ENCODE data around the gene ABR.
"Not testable (repeated sequence)": the region's sequence is repeated elsewhere in the genome, so short reads cannot be mapped to it uniquely, and the experiment has no call there.

ABR gene

GRCh38 chr17:1068356-1068755 lies 111.4 kb downstream of the ABR start:
- Histone ChIP-seq H3K4me1 (ENCODE audit: insufficient read depth, low read length) (no peaks in the 10 kb centered on the region), H3K9me3 (ENCODE audit: control insufficient read depth, insufficient read depth, low read length) (no peaks in the 10 kb centered on the region), H3K36me3 (ENCODE audit: insufficient read depth, low read length) (no peaks in the 10 kb centered on the region; the same call in 1 of the 2 replicates)

DNA sequence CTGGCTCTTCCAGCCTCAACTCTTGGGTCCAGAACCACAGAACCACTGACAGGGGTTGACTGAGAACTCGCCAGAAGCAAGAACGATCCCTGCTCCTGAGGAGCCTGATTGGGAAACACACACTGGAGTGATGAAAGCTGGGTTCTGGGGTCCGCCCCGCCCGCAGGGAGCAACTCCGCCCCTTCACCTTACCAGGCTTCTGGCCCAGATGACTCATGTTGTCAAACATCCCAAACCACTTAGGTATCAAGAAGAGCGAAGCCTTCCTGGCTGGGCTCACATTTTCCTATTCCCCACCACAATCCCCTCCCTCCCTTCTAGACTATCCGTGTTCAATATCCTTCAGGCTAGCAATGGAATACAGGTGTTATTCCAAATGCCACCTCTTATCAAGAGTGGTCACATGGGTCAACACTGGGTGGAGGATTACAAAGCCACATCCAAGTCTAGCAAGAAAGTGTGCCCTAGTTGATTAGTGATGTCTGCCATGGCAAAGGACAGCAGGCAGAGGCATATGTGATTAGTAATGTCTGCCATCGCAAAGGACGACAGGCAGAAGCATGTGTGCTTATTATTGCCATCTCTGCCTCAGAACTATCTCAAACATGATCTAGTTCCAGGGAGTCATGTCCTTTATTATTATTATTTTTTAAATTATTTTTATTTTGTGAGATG lies 112.4 kb downstream of the ABR start:
- no peaks in the 10 kb centered on the region; the same call in 1 of the 2 replicates for H3K36me3 ChIP-seq (ENCODE audit: insufficient read depth, low read length)
- H3K9ac ChIP-seq (ENCODE audit: low read depth, low read length) = no peak overlapping the region
- H3K9me3 ChIP-seq (ENCODE audit: control insufficient read depth, insufficient read depth, low read length) = no peaks in the 10 kb centered on the region
- no peaks in the 10 kb centered on the region for H3K4me1 ChIP-seq (ENCODE audit: insufficient read depth, low read length)

More at GRCh38 chr17:1068356-1068755, 111.4 kb downstream of the ABR start:
- no peak overlapping the region for H3K9ac ChIP-seq (ENCODE audit: low read depth, low read length)

DNA sequence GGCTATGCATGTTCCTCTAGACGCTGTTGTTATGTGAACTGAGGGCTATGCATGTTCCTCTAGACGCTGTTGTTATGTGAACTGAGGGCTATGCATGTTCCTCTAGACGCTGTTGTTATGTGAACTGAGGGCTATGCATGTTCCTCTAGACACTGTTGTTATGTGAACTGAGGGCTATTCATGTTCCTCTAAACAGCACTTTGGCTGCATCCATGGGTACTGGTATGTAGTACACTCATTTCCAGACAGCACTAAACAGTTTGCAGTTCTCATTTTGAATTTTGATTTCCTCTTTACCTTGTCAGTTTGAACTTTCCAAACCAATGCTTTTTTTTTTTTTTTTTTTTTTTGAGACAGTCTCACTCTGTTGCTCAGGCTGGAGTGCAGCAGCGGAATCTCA lies 114.4 kb downstream of the ABR start:
- H3K9me3 ChIP-seq (ENCODE audit: control insufficient read depth, insufficient read depth, low read length); H3K9ac ChIP-seq (ENCODE audit: low read depth, low read length); H3K36me3 ChIP-seq (ENCODE audit: insufficient read depth, low read length); H3K4me1 ChIP-seq (ENCODE audit: insufficient read depth, low read length): not testable (repeated sequence)

GRCh38 chr17:1060991-1061390 lies 118.8 kb downstream of the ABR start:
- Histone ChIP-seq H3K9me3 (ENCODE audit: control insufficient read depth, insufficient read depth, low read length) (no peaks in the 10 kb centered on the region), H3K9ac (ENCODE audit: low read depth, low read length) (no peak overlapping the region), H3K4me1 (ENCODE audit: insufficient read depth, low read length) (no peaks in the 10 kb centered on the region), H3K36me3 (ENCODE audit: insufficient read depth, low read length) (peaks cover 3% of the 10 kb centered on the region; the same call in 1 of the 2 replicates)

- Histone ChIP-seq H3K4me1 (ENCODE audit: insufficient read depth, low read length) (no peaks in the 10 kb centered on the region), H3K36me3 (ENCODE audit: insufficient read depth, low read length) (peaks cover 3% of the 10 kb centered on the region; the same call in 1 of the 2 replicates), H3K9me3 (ENCODE audit: control insufficient read depth, insufficient read depth, low read length) (no peaks in the 10 kb centered on the region), H3K9ac (ENCODE audit: low read depth, low read length) (no peak overlapping the region)
Observed at GRCh38 chr17:1059131-1059795, 120.5 kb downstream of the ABR start.

DNA sequence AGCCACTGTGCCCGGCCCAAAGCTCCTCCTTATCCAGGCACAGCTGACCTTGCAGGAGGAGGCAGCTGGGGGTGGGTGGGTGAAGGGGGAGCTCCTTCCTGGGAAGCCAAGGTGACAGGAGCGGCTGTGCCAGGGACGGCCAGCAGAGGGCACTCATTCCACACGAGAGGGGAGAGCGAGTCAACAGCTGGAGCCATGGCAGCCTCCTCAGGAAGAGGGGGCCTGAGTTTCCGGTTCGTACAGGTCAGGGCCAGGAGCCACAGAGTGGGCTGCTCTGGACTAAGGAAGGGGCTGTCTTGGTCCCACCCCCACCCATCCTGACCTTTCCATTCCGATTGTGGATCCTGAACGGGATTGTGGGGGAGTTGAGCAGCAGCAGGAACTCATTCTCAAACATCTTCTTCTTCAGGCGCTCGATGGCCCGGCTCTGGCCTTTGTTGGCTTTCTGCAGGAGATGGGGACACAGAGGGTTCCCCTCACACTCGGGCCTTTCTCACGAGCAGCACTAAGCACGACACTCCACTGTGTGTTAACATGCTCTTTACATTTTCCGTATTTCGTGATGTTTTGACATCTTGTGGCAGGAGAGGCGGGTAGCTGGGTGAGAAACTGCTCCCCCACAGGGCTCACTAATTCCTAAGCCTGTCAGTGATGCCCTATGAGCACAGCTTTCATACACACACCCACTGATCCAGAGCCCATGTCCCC lies 121.2 kb downstream of the ABR start:
- Histone ChIP-seq H3K36me3 (ENCODE audit: insufficient read depth, low read length) (peaks cover 3% of the 10 kb centered on the region; the same call in 1 of the 2 replicates), H3K9ac (ENCODE audit: low read depth, low read length) (no peak overlapping the region), H3K9me3 (ENCODE audit: control insufficient read depth, insufficient read depth, low read length) (no peaks in the 10 kb centered on the region), H3K4me1 (ENCODE audit: insufficient read depth, low read length) (no peaks in the 10 kb centered on the region)

DNA sequence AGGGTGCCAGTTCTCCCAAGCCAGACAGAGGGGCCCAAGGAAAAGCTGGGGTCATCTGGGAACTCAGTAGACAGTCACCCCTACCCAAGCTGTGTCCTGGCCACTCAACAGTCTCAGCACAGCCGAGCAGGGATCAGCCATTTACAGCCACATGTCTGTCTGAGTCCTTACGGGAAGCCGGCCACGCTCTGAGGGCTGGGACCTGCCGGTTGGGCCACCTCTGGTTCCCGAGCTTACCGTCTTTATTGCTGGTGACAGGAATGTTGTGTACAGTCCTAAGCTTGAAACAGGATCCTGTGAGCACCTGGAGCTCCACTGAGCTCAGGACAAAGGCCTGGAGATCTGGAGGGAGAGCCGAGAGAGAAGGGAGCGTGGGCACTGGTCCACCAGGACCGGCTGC lies 123.0 kb downstream of the ABR start:
- Histone ChIP-seq H3K4me1 (ENCODE audit: insufficient read depth, low read length) (no peaks in the 10 kb centered on the region), H3K9ac (ENCODE audit: low read depth, low read length) (no peak overlapping the region), H3K9me3 (ENCODE audit: control insufficient read depth, insufficient read depth, low read length) (no peaks in the 10 kb centered on the region), H3K36me3 (ENCODE audit: insufficient read depth, low read length) (peaks cover 3% of the 10 kb centered on the region; the same call in 1 of the 2 replicates)

DNA sequence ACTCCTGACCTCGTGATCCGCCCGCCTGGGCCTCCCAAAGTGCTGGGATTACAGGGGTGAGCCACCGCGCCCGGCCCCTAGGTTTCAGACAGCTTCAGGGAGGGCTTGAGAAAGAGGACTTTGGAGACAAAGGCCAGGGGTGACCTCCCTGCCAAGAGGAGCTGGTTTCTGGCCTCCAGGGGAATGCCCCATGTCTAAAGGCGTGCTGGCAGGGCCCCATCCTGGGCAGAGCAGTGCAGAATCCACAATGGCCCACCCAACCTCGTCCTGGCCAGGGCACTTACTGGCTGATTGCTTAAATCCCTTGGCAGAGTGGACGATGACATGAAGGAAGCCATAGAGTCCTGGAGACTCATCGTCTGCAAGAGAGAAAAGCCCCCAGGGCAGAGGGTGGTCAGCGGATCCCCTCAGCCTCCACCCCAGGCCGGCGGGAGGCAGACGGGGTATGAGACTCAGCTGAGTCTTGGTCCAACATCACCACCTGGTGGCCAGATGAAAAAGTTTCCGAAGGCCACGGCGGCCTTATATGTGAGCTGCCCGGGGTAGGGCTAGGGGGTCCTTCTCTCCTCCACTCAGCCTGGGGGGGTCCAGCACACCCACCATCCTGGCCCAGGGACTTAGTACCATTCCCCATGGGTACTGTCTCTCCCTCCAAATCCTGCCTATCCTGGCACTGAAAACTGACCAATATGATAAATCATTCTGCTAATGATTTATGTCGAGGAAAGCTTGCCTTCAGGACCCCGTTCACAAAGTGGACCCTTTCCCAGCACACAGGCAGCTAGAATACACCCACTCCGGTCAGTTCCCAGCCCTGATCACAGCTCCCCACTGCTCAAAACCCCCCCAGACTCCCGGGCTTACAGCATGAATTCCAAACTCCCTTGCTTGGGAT lies 123.8 kb downstream of the ABR start:
- Histone ChIP-seq H3K36me3 (ENCODE audit: insufficient read depth, low read length) (peaks cover 3% of the 10 kb centered on the region; the same call in 1 of the 2 replicates), H3K4me1 (ENCODE audit: insufficient read depth, low read length) (no peaks in the 10 kb centered on the region), H3K9me3 (ENCODE audit: control insufficient read depth, insufficient read depth, low read length) (no peaks in the 10 kb centered on the region)

DNA sequence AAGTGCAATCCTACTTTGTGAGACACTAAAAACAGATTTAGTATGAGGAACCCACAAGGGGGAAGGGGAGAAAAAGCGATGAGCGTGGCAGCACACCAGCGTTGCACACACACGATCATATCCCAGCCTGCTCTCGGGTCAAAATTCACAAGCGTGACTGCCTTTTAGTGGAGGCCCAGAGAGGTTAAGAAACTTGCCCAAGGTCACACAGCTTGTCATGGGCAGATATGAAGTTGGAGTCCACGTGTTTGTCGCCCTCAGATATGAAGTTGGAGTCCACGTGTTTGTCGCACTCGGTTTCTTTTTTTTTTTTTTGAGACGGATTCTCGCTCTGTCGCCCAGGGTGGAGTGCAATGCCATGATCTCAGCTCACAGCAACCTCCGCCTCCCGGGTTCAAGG lies 124.5 kb downstream of the ABR start:
- Histone ChIP-seq H3K9me3 (ENCODE audit: control insufficient read depth, insufficient read depth, low read length) (no peaks in the 10 kb centered on the region), H3K9ac (ENCODE audit: low read depth, low read length) (no peak overlapping the region), H3K36me3 (ENCODE audit: insufficient read depth, low read length) (peaks cover 3% of the 10 kb centered on the region; the same call in 1 of the 2 replicates)

More for the DNA sequence above, 123.8 kb downstream of the ABR start:
- no peak overlapping the region for H3K9ac ChIP-seq (ENCODE audit: low read depth, low read length)

DNA sequence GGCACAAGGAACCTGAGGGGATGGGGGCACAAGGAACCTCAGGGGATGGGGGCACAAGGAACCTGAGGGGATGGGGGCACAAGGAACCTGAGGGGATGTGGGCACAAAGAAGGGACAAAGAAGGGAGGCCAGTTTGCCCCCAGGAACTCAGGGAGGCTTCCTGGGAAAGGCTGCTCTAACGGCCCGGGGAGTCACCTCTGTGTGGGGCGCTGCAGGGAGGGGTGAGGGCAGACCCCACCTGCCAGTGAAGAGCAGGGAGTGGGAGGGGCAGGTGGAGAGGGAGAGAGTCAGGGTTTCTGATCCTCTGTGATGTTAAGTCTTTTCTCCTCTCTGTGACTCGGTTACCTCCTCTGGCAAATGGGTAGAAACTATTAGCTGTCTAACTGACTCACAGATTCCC lies 125.1 kb downstream of the ABR start:
- peaks cover 3% of the 10 kb centered on the region; the same call in 1 of the 2 replicates for H3K36me3 ChIP-seq (ENCODE audit: insufficient read depth, low read length)
- no peaks in the 10 kb centered on the region for H3K9me3 ChIP-seq (ENCODE audit: control insufficient read depth, insufficient read depth, low read length)
- no peaks in the 10 kb centered on the region for H3K4me1 ChIP-seq (ENCODE audit: insufficient read depth, low read length)
- H3K9ac ChIP-seq (ENCODE audit: low read depth, low read length) = no peak overlapping the region

More for the DNA sequence above, 124.5 kb downstream of the ABR start:
- H3K4me1 ChIP-seq (ENCODE audit: insufficient read depth, low read length) = no peaks in the 10 kb centered on the region

DNA sequence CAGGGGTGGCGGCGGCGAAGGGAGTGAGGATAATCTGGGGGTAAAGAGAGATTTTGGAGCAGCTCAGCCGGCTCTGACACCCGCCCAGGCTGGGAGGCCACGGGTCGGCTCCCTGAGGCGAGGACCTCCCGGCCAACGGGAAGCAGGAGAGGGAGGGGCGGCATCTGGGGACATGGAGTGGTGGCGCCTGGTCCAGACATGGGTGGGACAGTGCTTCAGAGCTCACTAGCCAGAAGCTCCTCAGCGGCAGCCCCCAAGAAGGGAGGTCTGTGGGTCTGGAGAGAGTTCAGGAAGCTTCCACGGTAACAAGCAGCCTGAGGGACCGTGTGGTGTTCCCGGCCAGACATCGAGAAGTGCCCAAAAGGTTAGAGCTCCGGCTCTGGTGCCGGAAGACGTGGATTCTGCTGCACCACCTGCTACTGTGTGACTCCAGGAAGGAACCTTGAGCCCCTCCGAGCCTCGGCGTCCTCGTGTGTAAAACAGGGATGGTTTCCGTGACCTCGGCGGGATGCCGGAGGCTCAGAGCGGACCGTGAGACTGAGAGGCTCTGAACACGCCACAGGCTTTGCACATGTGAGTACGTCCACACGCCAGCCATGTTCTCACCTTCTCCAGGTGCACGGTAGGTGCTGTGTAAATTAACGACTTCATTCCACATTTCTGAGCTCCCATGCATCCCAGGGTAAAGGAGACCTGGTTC lies 126.0 kb downstream of the ABR start:
- Histone ChIP-seq H3K9me3 (ENCODE audit: control insufficient read depth, insufficient read depth, low read length) (no peaks in the 10 kb centered on the region), H3K36me3 (ENCODE audit: insufficient read depth, low read length) (peaks cover 3% of the 10 kb centered on the region; the same call in 1 of the 2 replicates), H3K9ac (ENCODE audit: low read depth, low read length) (no peak overlapping the region), H3K4me1 (ENCODE audit: insufficient read depth, low read length) (no peaks in the 10 kb centered on the region)

GRCh38 chr17:1050996-1051925 lies 128.5 kb downstream of the ABR start:
- Histone ChIP-seq H3K36me3 (ENCODE audit: insufficient read depth, low read length) (0 out of 2 replicates have a peak, but pooled peaks cover 4% of the 10 kb centered on the region), H3K9ac (ENCODE audit: low read depth, low read length) (no peak overlapping the region)

More at GRCh38 chr17:1050996-1051925, 128.5 kb downstream of the ABR start:
- H3K4me1 ChIP-seq (ENCODE audit: insufficient read depth, low read length) = no peaks in the 10 kb centered on the region
- no peaks in the 10 kb centered on the region for H3K9me3 ChIP-seq (ENCODE audit: control insufficient read depth, insufficient read depth, low read length)

Data from ES-I3 (cell line).